ENCODE measurements around the gene ANKRD18A.

ANKRD18A gene

DNA sequence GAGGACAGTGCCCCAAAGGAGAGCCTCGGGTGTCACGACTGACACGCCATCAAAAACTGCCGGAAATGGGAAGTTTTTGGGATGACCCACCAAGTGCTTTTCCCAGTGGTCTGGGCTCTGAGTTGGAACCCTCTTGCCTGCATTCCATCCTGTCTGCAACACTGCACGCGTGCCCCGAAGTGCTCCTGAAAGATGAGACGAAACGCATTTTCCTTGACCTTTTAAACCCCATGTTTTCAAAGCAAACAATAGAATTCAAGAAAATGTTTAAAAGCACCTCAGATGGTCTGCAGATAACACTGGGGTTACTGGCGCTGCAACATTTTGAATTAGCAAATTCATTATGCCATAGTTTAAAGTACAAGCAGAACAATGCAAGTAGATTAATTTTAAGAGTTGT is 92.9 kb downstream of the ANKRD18A start:
- DNase-seq = no peak

- DNase-seq = no peak
Observed at GRCh38 chr9:38526591-38526990, 93.8 kb downstream of the ANKRD18A start.

DNA sequence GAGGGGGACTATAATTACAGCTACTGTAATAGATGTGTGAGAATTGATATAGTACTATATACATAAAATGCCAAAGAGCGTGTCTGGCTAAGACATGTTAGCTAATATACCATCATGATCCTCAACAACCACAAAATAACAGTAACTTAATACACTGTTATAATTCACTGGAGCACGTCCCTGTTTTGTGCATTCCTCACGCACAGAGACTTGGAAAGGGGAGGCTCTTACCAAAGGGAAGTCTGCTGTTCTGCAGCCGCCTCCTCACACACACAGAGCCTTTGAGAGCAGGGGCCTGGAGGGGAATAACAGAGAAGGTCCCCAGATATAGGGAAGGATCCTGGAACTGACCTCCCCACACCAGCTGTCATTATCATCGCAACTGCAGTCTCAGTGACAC is 97.3 kb downstream of the ANKRD18A start:
- DNase-seq = no peak

GRCh38 chr9:38521762-38522161 is 98.6 kb downstream of the ANKRD18A start:
- DNase-seq = no peak
